GM10248 (cell line): Measurements from ENCODE around the gene ADGRD1.

Experiments used
- CTCF ChIA-PET: fragments of 300-600 bp; sonication (Branson Sonifier 250); formaldehyde crosslinking; extraction: SDS; loops from one replicate; lab custom pipeline; 2021; ENCODE audit warnings: antibody characterized with exemption; lab: Yijun Ruan, JAX
- POLR2A ChIA-PET: fragments of 350-650 bp; sonication (Branson Sonifier 250); formaldehyde crosslinking; extraction: SDS; loops from one replicate; lab custom pipeline; 2020; ENCODE audit warnings: antibody characterized with exemption; lab: Yijun Ruan, JAX
- DNase-seq: peaks from one replicate; pipeline ENCODE4 v3.0.0; 2012; ENCODE audit errors: extremely low spot score
- CTCF ChIP-seq: IDR thresholded peaks from 2 replicates; pipeline ENCODE4 v1.5.1; 2012; ENCODE audit warnings: mild to moderate bottlenecking, low read depth; ENCODE audit errors: extremely low read depth, missing control alignments, control extremely low read depth

ADGRD1 gene

GRCh38 chr12:131140697-131141096 lies 187.0 kb downstream of the ADGRD1 start:
- CTCF ChIA-PET = no interaction called here
- TF ChIP-seq CTCF = no peak
- POLR2A ChIA-PET = no interaction called here
- DNase-seq = no peak

GRCh38 chr12:131141514-131141913 lies 187.8 kb downstream of the ADGRD1 start:
- TF ChIP-seq CTCF = no peak
- DNase-seq = no peak
- ChIA-PET POLR2A (no interaction called here), CTCF (no interaction called here)

GRCh38 chr12:131142891-131143657 lies 189.4 kb downstream of the ADGRD1 start:
- ChIA-PET CTCF (interaction anchor here (0.9 to 1.6 kb wide), 4 partner anchors 10 to 227 kb away, joined by 3 to 4 read pairs (median 4); no protein-coding TSS in a partner anchor), POLR2A (no interaction called here)
- no peak for TF ChIP-seq CTCF
- no peak for DNase-seq

GRCh38 chr12:131146173-131146675 lies 192.5 kb downstream of the ADGRD1 start:
- no peak for TF ChIP-seq CTCF
- no peak for DNase-seq
- ChIA-PET POLR2A (no interaction called here), CTCF (no interaction called here)

- TF ChIP-seq CTCF = no peak
- ChIA-PET CTCF (interaction anchor here (1.1 to 1.2 kb wide), 2 partner anchors 13 to 16 kb away, joined by 3 to 4 read pairs; no protein-coding TSS in a partner anchor), POLR2A (no interaction called here)
- no peak for DNase-seq
Observed at GRCh38 chr12:131147293-131147692, 193.6 kb downstream of the ADGRD1 start.

- ChIA-PET CTCF (interaction anchor here (1.1 to 1.2 kb wide), 2 partner anchors 14 to 16 kb away, joined by 3 to 4 read pairs; no protein-coding TSS in a partner anchor), POLR2A (no interaction called here)
- DNase-seq = no peak
- TF ChIP-seq CTCF = no peak
Observed at GRCh38 chr12:131147894-131148293, 194.2 kb downstream of the ADGRD1 start.
